ENCODE data around the gene OSBPL6. TPM values are rescaled to one million over a fixed set of nuclear protein-coding genes. Genes with fewer than 3 reads are reported as not detected.

OSBPL6 gene
- total RNA-seq, 1 donor from 2014 or later: 14.0 TPM

DNA sequence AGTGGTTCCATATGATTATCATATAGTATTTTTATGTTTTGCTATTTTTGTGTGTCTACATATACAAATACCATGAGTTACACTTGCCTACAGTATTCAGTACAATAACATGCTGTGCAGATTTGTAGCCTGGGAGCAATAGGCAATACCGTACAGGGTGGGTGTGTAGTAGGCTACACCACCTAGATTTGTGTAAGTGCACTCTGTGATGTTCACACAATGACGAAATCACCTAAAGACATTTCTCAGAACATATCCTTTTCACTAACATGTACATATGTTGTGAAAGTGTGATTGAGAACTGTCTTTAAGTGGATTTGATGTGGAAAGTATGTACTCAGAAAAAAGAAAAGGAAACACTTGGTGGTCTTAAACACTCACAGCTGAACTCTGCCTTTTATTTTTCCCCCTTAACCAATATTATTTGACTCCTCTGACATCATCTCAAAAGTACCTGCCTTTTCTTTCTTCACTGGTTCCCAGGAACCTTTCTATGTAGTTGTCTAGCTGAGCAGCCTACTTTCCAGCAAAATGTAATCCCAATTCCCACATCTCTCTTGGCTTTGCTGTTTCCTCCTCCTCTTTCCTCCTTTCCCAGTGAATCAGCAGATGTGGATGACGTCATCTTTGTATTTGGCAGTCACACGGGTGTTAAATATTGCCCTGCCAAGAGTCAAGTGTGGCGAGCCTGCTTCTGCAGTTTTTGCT lies 47.7 kb downstream of the OSBPL6 start:
- H3K4me3 Mint-ChIP-seq: no peak overlapping the region
- Histone ChIP-seq H3K36me3 (no peaks in the 10 kb centered on the region), H3K9ac (no peak overlapping the region), H4K20me1 (ENCODE audit: low read depth) (no peaks in the 10 kb centered on the region), H3F3A (ENCODE audit: low read depth) (no peaks in the 10 kb centered on the region), H3K4me2 (no peak overlapping the region), H2AFZ (replicated peaks) (no peak overlapping the region), H3K27ac (no peak overlapping the region), H3K4me3 (no peak overlapping the region), H3K79me2 (ENCODE audit: low read depth) (no peaks in the 10 kb centered on the region), H3K4me1 (peaks cover 6% of the 10 kb centered on the region), H3K27me3 (no peaks in the 10 kb centered on the region), H3K9me3 (ENCODE audit: low read depth) (no peaks in the 10 kb centered on the region)
- TF ChIP-seq EZH2phosphoT487 (IDR thresholded peaks at IDR 0.05) (no peak), EZH2 (IDR thresholded peaks at IDR 0.05) (no peak)
- TF ChIP-seq, protein P1, sequence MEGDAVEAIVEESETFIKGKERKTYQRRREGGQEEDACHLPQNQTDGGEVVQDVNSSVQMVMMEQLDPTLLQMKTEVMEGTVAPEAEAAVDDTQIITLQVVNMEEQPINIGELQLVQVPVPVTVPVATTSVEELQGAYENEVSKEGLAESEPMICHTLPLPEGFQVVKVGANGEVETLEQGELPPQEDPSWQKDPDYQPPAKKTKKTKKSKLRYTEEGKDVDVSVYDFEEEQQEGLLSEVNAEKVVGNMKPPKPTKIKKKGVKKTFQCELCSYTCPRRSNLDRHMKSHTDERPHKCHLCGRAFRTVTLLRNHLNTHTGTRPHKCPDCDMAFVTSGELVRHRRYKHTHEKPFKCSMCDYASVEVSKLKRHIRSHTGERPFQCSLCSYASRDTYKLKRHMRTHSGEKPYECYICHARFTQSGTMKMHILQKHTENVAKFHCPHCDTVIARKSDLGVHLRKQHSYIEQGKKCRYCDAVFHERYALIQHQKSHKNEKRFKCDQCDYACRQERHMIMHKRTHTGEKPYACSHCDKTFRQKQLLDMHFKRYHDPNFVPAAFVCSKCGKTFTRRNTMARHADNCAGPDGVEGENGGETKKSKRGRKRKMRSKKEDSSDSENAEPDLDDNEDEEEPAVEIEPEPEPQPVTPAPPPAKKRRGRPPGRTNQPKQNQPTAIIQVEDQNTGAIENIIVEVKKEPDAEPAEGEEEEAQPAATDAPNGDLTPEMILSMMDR (IDR thresholded peaks at IDR 0.05): no peak
- H3K4me1 Mint-ChIP-seq: peaks cover 15% of the 10 kb centered on the region
- H3K27ac Mint-ChIP-seq: no peak overlapping the region
- H3K36me3 Mint-ChIP-seq: no peaks in the 10 kb centered on the region
- H3K27me3 Mint-ChIP-seq (ENCODE audit: insufficient read depth, low read depth): no peaks in the 10 kb centered on the region
- DNase-seq (ENCODE audit: low spot score): no peak
- no peaks in the 10 kb centered on the region for H3K9me3 Mint-ChIP-seq

GRCh38 chr2:178242552-178242883 lies 48.2 kb downstream of the OSBPL6 start:
- no peak for DNase-seq (ENCODE audit: low spot score)
- no peaks in the 10 kb centered on the region for H3K27me3 Mint-ChIP-seq (ENCODE audit: insufficient read depth, low read depth)
- H3K27ac ChIP-seq: no peak overlapping the region

DNA sequence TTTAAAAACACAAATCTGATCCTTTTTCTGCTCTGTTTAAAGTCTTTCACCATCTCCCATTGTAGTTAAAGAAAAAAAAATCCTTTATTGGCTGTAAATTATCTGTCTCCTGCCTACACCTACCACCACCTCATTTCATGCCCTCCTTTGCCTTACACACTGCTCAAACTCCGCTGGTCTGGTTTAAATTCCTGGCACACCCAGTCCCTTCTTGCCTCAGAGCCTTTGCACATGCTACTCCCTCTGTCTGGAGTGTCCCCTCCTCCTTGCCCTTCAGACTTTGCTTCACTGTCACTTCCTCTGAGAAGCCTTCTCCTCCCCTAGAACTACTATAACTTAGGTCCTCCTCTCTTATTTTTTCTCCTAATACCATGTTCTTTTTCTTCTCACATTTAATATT lies 49.6 kb downstream of the OSBPL6 start:
- no peaks in the 10 kb centered on the region for H3K36me3 Mint-ChIP-seq
- no peak overlapping the region for H3K27ac Mint-ChIP-seq
- H3K9ac ChIP-seq: no peak overlapping the region
- no peaks in the 10 kb centered on the region for H3K27me3 ChIP-seq
- no peaks in the 10 kb centered on the region for H3K9me3 Mint-ChIP-seq
- no peak for DNase-seq (ENCODE audit: low spot score)
- peaks cover 2% of the 10 kb centered on the region for H3K79me2 ChIP-seq (ENCODE audit: low read depth)
- no peak overlapping the region for H3K4me2 ChIP-seq
- no peaks in the 10 kb centered on the region for H3K36me3 ChIP-seq
- no peak overlapping the region for H3K4me3 Mint-ChIP-seq
- TF ChIP-seq EZH2phosphoT487 (IDR thresholded peaks at IDR 0.05): no peak
- H3K27ac ChIP-seq: no peak overlapping the region
- peaks cover 17% of the 10 kb centered on the region for H3K4me1 Mint-ChIP-seq
- H3K4me1 ChIP-seq: peaks cover 17% of the 10 kb centered on the region
- H3F3A ChIP-seq (ENCODE audit: low read depth): no peaks in the 10 kb centered on the region
- H2AFZ ChIP-seq (replicated peaks): no peak overlapping the region
- H3K9me3 ChIP-seq (ENCODE audit: low read depth): no peaks in the 10 kb centered on the region
- no peaks in the 10 kb centered on the region for H3K27me3 Mint-ChIP-seq (ENCODE audit: insufficient read depth, low read depth)
- no peak overlapping the region for H3K4me3 ChIP-seq
- no peaks in the 10 kb centered on the region for H4K20me1 ChIP-seq (ENCODE audit: low read depth)

More at GRCh38 chr2:178242552-178242883, 48.2 kb downstream of the OSBPL6 start:
- Mint-ChIP-seq H3K4me3 (no peak overlapping the region), H3K4me1 (peaks cover 15% of the 10 kb centered on the region), H3K9me3 (no peaks in the 10 kb centered on the region), H3K27ac (no peak overlapping the region), H3K36me3 (no peaks in the 10 kb centered on the region)
- Histone ChIP-seq H3K9ac (no peak overlapping the region), H3K36me3 (no peaks in the 10 kb centered on the region), H3K4me3 (no peak overlapping the region), H3F3A (ENCODE audit: low read depth) (no peaks in the 10 kb centered on the region), H3K27me3 (no peaks in the 10 kb centered on the region), H3K79me2 (ENCODE audit: low read depth) (no peaks in the 10 kb centered on the region), H3K4me1 (peaks cover 8% of the 10 kb centered on the region), H4K20me1 (ENCODE audit: low read depth) (no peaks in the 10 kb centered on the region), H2AFZ (replicated peaks) (no peak overlapping the region), H3K4me2 (no peak overlapping the region), H3K9me3 (ENCODE audit: low read depth) (no peaks in the 10 kb centered on the region)
- TF ChIP-seq EZH2 (IDR thresholded peaks at IDR 0.05): no peak
- TF ChIP-seq, protein P1 (IDR thresholded peaks at IDR 0.05): no peak
- no peak for TF ChIP-seq EZH2phosphoT487 (IDR thresholded peaks at IDR 0.05)

DNA sequence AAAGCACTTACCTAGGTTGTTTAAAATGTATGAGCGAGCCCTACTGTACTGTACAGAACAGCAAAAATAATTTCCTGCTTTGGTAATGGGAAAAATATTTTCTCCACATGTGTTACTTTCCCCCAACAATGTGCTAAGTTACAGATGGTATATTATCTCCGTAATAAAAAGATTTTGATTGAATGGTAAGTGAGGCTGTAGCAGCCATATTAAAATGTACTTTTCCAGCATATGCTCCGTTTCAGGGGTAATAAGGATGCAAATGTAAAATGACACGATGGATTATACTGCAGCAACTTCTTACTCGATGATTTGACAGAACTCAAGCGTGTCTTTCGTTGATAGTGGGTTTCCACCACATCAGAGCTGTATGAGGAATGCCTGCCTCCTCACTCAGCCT lies 50.5 kb downstream of the OSBPL6 start:
- Histone ChIP-seq H3K27ac (no peak overlapping the region), H3K79me2 (ENCODE audit: low read depth) (peaks cover 5% of the 10 kb centered on the region), H3K36me3 (no peaks in the 10 kb centered on the region), H3K4me2 (no peak overlapping the region), H3K9me3 (ENCODE audit: low read depth) (no peaks in the 10 kb centered on the region), H2AFZ (replicated peaks) (no peak overlapping the region), H3F3A (ENCODE audit: low read depth) (no peaks in the 10 kb centered on the region), H3K4me1 (peaks cover 17% of the 10 kb centered on the region), H3K27me3 (no peaks in the 10 kb centered on the region), H3K4me3 (no peak overlapping the region), H4K20me1 (ENCODE audit: low read depth) (no peaks in the 10 kb centered on the region), H3K9ac (no peak overlapping the region)
- no peak for DNase-seq (ENCODE audit: low spot score)
- Mint-ChIP-seq H3K9me3 (no peaks in the 10 kb centered on the region), H3K27ac (no peak overlapping the region), H3K27me3 (ENCODE audit: insufficient read depth, low read depth) (no peaks in the 10 kb centered on the region), H3K4me1 (peaks cover 17% of the 10 kb centered on the region), H3K36me3 (no peaks in the 10 kb centered on the region), H3K4me3 (no peak overlapping the region)
- TF ChIP-seq EZH2phosphoT487 (IDR thresholded peaks at IDR 0.05) (no peak), EZH2 (IDR thresholded peaks at IDR 0.05) (no peak)
- TF ChIP-seq, protein P1 (IDR thresholded peaks at IDR 0.05): no peak

Data from neural progenitor cell (in vitro differentiated cells).